Natural killer cell (primary cell): ENCODE data around the gene KIR3DL1. TPM values are rescaled to one million over a fixed set of nuclear protein-coding genes. Genes with fewer than 3 reads are reported as not detected.
"Not testable (repeated sequence)": the region's sequence is repeated elsewhere in the genome, so short reads cannot be mapped to it uniquely, and the experiment has no call there.

Experiments
- ATAC-seq, 3 donors: fragments of 150-1000 bp in 2 of 3; fragments of 200-7000 bp in 1 of 3; cut with Tn5 transposase; 1 replicate in 1 of 3; 2 replicates in 2 of 3; pipeline ENCODE4 v1.10.0; 2021; ENCODE audit warnings: mild to moderate bottlenecking in 2 of 3, moderate library complexity in 2 of 3
- DNase-seq, 2 donors: peaks; one replicate each; pipeline versions ENCODE4 v3.0.0 to v3.0.0-alpha.2; 2013 to 2021; ENCODE audit warnings: mixed read lengths in 1 of 2
- H3K27ac ChIP-seq: one replicate; pipeline ENCODE4 v1.5.1; 2013; ENCODE audit warnings: mild to moderate bottlenecking, low read length
- H3K27me3 ChIP-seq: one replicate; pipeline ENCODE4 v1.6.1; 2013; ENCODE audit warnings: low read length; ENCODE audit not compliant: control insufficient read depth, insufficient read depth
- H3K36me3 ChIP-seq: one replicate; pipeline ENCODE4 v1.6.1; 2013; ENCODE audit warnings: low read length; ENCODE audit not compliant: control insufficient read depth, insufficient read depth
- H3K4me1 ChIP-seq: one replicate; pipeline ENCODE4 v1.6.1; 2013; ENCODE audit warnings: low read length; ENCODE audit not compliant: control insufficient read depth, insufficient read depth
- H3K4me3 ChIP-seq: one replicate; pipeline ENCODE4 v1.5.1; 2013; ENCODE audit warnings: low read length
- H3K9me3 ChIP-seq: one replicate; pipeline ENCODE4 v1.6.1; 2013; ENCODE audit warnings: low read length; ENCODE audit not compliant: control insufficient read depth, insufficient read depth
- H3K27ac Mint-ChIP-seq, 2 donors: one replicate each; pipeline ENCODE4 v1.8.0; 2022; ENCODE audit warnings: mild to moderate bottlenecking in 2 of 2, mixed read lengths in 2 of 2, moderate library complexity in 1 of 2
- H3K27me3 Mint-ChIP-seq, 2 donors: one replicate each; pipeline ENCODE4 v1.8.0; 2022; ENCODE audit warnings: low read depth in 2 of 2, mixed read lengths in 2 of 2
- H3K36me3 Mint-ChIP-seq: one replicate; pipeline ENCODE4 v1.8.0; 2022; ENCODE audit warnings: mixed read lengths
- H3K4me1 Mint-ChIP-seq, 2 donors: one replicate each; pipeline ENCODE4 v1.8.0; 2022; ENCODE audit warnings: mixed read lengths in 2 of 2
- H3K4me3 Mint-ChIP-seq: one replicate; pipeline ENCODE4 v1.8.0; 2022; ENCODE audit warnings: mild to moderate bottlenecking, moderate library complexity, mixed read lengths
- H3K9me3 Mint-ChIP-seq, 2 donors: one replicate each; pipeline ENCODE4 v1.8.0; 2022; ENCODE audit warnings: mixed read lengths in 2 of 2
- CTCF ChIP-seq: fragments of 200-600 bp; IDR thresholded peaks from one replicate; pipeline ENCODE4 v1.8.0; 2022; ENCODE audit warnings: antibody characterized with exemption
- WGBS: methylation state at CpG from one replicate; pipeline ENCODE4 v1.1.7; 2013; ENCODE audit warnings: missing lambda C conversion rate; ENCODE audit not compliant: insufficient coverage; 5-methylcytosine and 5-hydroxymethylcytosine counted together
- intact Hi-C: fragments of 100-400 bp; cut with micrococcal nuclease; formaldehyde crosslinking; loops from one replicate; pipeline ENCODE4 v1.14.2; 2022
- total RNA-seq, 4 donors: library from RNA; stranded (reverse); fragments of 120-200 nt in 1 of 4; gene quantifications; one replicate each; pipeline versions ENCODE4 v1.2.3 to v1.2.4, GENCODE V29; 2013 to 2022

KIR3DL1 gene
- total RNA-seq, 3 donors from 2014 or later (not counting 1 experiment from before 2014, with no cell fraction given) = 34.7 to 97.1 (median 41.2) TPM

- H3K4me3 Mint-ChIP-seq = peak overlapping the region; percentile 79
- ATAC-seq (peak in 2 of 3 donors; percentile 14 to 55), DNase-seq (no peak)
- no peaks in the 10 kb centered on the region for H3K27me3 ChIP-seq
- H3K27ac ChIP-seq = peak overlapping the region; percentile 86
- intact Hi-C loops = no loop called here
- 75% methylated on average over 1 of the region's 2 CpGs for WGBS
- peak overlapping the region; percentile 26 for H3K4me3 ChIP-seq
- no peaks in the 10 kb centered on the region for H3K9me3 ChIP-seq
- H3K27ac Mint-ChIP-seq = peak overlapping the region; percentile 80 to 98
- peaks cover 7% of the 10 kb centered on the region for H3K36me3 ChIP-seq
- H3K36me3 Mint-ChIP-seq = peaks cover 10% of the 10 kb centered on the region
- no peaks in the 10 kb centered on the region for H3K9me3 Mint-ChIP-seq
- peaks cover 26% of the 10 kb centered on the region for H3K4me1 ChIP-seq
- peaks cover 3 to 13% of the 10 kb centered on the region in 2 donors for H3K27me3 Mint-ChIP-seq
- TF ChIP-seq CTCF = no peak
- peaks cover 32 to 51% of the 10 kb centered on the region in 2 donors for H3K4me1 Mint-ChIP-seq
Observed at GRCh38 chr19:54850930-54851329, 34.7 kb downstream of the KIR3DL1 start.

- Mint-ChIP-seq H3K27me3 (peaks cover 3 to 13% of the 10 kb centered on the region in 2 donors), H3K4me1 (peaks cover 32 to 51% of the 10 kb centered on the region in 2 donors), H3K9me3 (no peaks in the 10 kb centered on the region), H3K27ac (peak overlapping the region; percentile 80 to 98), H3K36me3 (peaks cover 10% of the 10 kb centered on the region), H3K4me3 (peak overlapping the region; percentile 79)
- ATAC-seq (peak; percentile 46 to 61 (median 54)), DNase-seq (no peak)
- 52% methylated on average over 7 of the region's 7 CpGs for WGBS
- H3K4me3 ChIP-seq = no peak overlapping the region
- H3K4me1 ChIP-seq = peaks cover 26% of the 10 kb centered on the region
- H3K9me3 ChIP-seq = no peaks in the 10 kb centered on the region
- H3K36me3 ChIP-seq = peaks cover 7% of the 10 kb centered on the region
- no peaks in the 10 kb centered on the region for H3K27me3 ChIP-seq
- H3K27ac ChIP-seq = peak overlapping the region; percentile 86
- TF ChIP-seq CTCF = no peak
- intact Hi-C loops = no loop called here
Observed at GRCh38 chr19:54851353-54851752, 35.1 kb downstream of the KIR3DL1 start.

GRCh38 chr19:54855241-54855640 is 39.0 kb downstream of the KIR3DL1 start:
- H3K36me3 Mint-ChIP-seq, intact Hi-C loops: not testable (repeated sequence)
- 48% methylated on average over 1 of the region's 1 CpG for WGBS

GRCh38 chr19:54858476-54858875 is 42.2 kb downstream of the KIR3DL1 start:
- ATAC-seq, H3K4me1 ChIP-seq, H3K27ac ChIP-seq, H3K27me3 ChIP-seq, H3K4me3 Mint-ChIP-seq, H3K36me3 ChIP-seq, H3K4me3 ChIP-seq, H3K9me3 ChIP-seq, H3K27ac Mint-ChIP-seq, H3K36me3 Mint-ChIP-seq, intact Hi-C loops, H3K9me3 Mint-ChIP-seq, DNase-seq: not testable (repeated sequence)
- Mint-ChIP-seq H3K4me1 (peaks cover 0 to 14% of the 10 kb centered on the region in 2 donors), H3K27me3 (peaks cover 6 to 18% of the 10 kb centered on the region in 2 donors)
- no CpG with 5 or more reads among the region's 3 CpGs for WGBS

More at GRCh38 chr19:54855241-54855640, 39.0 kb downstream of the KIR3DL1 start:
- H3K27me3 ChIP-seq, H3K4me3 Mint-ChIP-seq, H3K9me3 Mint-ChIP-seq, DNase-seq, ATAC-seq, H3K4me3 ChIP-seq, H3K27me3 Mint-ChIP-seq, H3K9me3 ChIP-seq, H3K27ac ChIP-seq, H3K27ac Mint-ChIP-seq, H3K36me3 ChIP-seq: not testable (repeated sequence)
- peaks cover 17 to 41% of the 10 kb centered on the region in 2 donors for H3K4me1 Mint-ChIP-seq
- peaks cover 24% of the 10 kb centered on the region for H3K4me1 ChIP-seq

GRCh38 chr19:54859421-54859820 is 43.2 kb downstream of the KIR3DL1 start:
- H3K27ac ChIP-seq, H3K4me3 ChIP-seq, H3K9me3 ChIP-seq, H3K27me3 ChIP-seq, H3K36me3 Mint-ChIP-seq, ATAC-seq, H3K4me3 Mint-ChIP-seq, intact Hi-C loops, H3K27ac Mint-ChIP-seq, H3K4me1 ChIP-seq, H3K36me3 ChIP-seq, H3K9me3 Mint-ChIP-seq, DNase-seq: not testable (repeated sequence)
- peaks cover 3 to 18% of the 10 kb centered on the region in 2 donors for H3K27me3 Mint-ChIP-seq
- H3K4me1 Mint-ChIP-seq = peaks cover 0 to 10% of the 10 kb centered on the region in 2 donors
- WGBS = 63% methylated on average over 4 of the region's 7 CpGs

- H3K27me3 ChIP-seq, H3K4me3 ChIP-seq, H3K27ac ChIP-seq, intact Hi-C loops, H3K4me3 Mint-ChIP-seq, H3K9me3 Mint-ChIP-seq, H3K4me1 Mint-ChIP-seq, H3K4me1 ChIP-seq, H3K36me3 Mint-ChIP-seq, ATAC-seq, H3K9me3 ChIP-seq, DNase-seq, H3K27ac Mint-ChIP-seq, H3K36me3 ChIP-seq: not testable (repeated sequence)
- H3K27me3 Mint-ChIP-seq = peaks cover 3 to 26% of the 10 kb centered on the region in 2 donors
- WGBS = no CpG with 5 or more reads among the region's 3 CpGs
Observed at GRCh38 chr19:54863459-54863858, 47.2 kb downstream of the KIR3DL1 start.
